C4-2B (cell line): ENCODE measurements around the gene FGGY.

ENCODE experiments used
- H3K27ac ChIP-seq: fragments of 450-650 bp; 2 replicates; pipeline ENCODE4 v1.5.1; 2017
- CTCF ChIP-seq: fragments of 450-650 bp; conservative IDR thresholded peaks from 2 replicates; pipeline ENCODE4 v1.5.1; 2017; ENCODE audit warnings: mild to moderate bottlenecking
- ZFX ChIP-seq: fragments of 450-650 bp; IDR thresholded peaks from 2 replicates; pipeline ENCODE4 v1.6.1; 2017

The FGGY gene

DNA sequence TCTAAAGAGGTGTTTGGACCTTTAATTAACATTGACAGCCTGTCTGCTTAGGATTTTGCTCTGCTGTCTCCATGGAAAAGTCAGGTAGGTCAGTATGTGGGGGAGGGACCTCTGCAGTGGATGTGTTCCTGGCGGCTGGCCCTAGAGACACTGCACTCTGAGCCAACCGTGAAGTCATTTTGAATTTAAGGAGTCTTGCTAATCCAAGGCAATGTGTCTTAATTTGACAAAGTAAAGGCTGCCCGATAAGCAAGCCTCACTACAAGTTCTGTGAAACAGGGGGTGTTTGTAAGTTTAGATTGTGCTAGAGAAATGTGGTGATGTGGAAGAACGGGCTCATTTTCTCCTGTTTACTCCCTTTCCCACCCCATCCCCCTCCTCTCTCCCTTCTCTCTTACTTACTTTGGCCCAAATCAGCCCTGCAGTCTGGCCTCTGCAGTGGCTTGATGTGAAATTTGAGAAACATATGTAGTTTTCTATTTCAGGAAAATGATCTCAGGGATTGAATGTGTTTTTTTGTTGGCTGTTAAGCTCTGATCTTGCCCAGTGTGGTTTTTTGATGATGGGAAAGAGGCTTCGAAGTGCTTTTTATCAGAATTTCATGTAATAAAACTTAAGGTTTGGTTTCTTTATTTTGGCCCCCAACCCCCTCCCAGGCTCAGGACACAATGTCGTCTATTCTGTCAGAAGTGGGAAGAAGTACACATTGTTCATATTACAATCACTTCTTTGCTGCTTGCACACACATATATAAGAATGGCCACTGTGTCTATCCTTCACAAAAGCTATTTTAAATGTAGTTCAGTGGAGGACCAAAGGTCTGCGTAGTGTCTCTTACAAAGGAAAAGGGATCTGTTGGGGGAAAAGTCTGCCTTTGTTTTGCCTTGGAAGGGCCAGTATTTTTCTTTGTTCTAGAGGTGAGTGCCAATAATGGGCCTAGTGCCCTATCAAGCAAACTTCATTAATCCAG lies 96.6 kb downstream of the FGGY start:
- H3K27ac ChIP-seq: peak overlapping the region; percentile 53; the same call in 1 of the 2 replicates
- TF ChIP-seq ZFX: no peak
- no peak for TF ChIP-seq CTCF

DNA sequence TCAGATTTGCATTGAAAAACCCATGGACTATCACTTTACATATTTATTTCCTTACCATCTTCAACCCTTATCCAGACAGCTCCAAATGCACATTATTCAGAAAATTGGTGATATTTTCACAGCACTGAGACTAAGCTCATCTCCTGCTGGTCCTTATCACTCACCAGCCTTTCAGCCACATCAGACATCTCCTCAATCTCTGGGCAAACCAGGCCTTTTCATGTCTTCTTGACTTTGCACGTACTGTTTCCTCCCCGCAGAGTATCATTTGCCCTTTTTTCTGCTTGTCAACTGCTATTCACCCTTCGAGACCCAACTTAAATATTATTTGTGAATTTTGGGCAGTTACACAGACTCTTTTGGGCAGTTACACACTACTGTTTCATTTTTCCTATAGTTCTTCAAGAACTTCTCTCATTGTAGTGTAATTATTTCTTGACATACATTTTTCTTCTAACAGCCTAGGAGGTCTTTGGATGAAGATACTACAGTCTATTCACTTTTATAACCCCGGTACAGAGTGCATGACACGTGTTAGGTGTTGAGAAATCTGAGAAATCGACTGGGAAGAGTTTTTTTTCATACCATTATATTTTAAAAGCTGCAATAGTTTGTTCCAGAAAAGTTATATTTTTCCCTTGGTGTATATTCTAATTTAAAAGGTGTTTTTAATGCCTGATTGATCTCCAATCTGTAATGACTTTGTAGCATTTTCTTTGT lies 98.0 kb downstream of the FGGY start:
- H3K27ac ChIP-seq: no peak overlapping the region
- no peak for TF ChIP-seq ZFX
- no peak for TF ChIP-seq CTCF

DNA sequence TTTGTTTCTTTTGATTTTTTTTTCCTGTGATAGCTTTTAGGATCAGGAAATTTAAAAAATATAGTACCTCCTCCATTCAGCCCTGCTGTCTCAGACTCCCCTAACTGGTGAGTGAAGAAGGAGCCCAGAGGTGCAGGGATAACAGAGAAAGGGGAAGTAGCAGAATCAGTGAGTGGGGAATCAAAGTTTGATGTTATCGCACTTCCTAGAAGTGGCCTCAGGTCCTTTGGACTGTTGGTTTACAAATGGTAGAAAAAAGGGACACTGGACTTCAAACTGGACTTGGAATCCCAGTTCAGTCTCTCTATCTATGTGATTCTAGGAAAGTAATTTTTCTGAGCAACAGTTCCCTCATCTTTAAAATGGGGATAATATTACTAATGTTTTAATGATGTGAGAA lies 99.5 kb downstream of the FGGY start:
- no peak overlapping the region for H3K27ac ChIP-seq
- TF ChIP-seq ZFX (no peak), CTCF (no peak)

GRCh38 chr1:59397139-59397858 lies 100.4 kb downstream of the FGGY start:
- no peak overlapping the region for H3K27ac ChIP-seq
- no peak for TF ChIP-seq CTCF
- TF ChIP-seq ZFX: no peak

DNA sequence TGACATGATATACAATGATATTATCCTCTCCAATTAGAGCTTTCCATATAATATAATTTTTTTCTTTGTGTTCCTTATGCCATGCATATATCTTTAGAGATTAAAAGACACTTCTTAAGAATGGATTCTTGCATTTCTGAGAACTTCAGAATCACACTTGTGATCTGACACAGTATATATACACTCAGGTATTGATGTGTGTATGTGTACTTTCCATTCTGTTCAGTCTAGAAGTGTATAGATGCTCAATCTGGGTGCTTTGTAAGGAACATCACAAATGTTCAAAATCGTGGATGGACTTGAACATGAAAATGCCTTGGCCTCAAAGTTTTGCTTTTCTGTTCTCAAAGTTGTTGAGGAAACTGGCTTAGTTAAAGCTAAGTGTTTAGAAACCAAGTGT lies 102.7 kb downstream of the FGGY start:
- TF ChIP-seq CTCF: no peak
- no peak for TF ChIP-seq ZFX
- no peak overlapping the region for H3K27ac ChIP-seq

DNA sequence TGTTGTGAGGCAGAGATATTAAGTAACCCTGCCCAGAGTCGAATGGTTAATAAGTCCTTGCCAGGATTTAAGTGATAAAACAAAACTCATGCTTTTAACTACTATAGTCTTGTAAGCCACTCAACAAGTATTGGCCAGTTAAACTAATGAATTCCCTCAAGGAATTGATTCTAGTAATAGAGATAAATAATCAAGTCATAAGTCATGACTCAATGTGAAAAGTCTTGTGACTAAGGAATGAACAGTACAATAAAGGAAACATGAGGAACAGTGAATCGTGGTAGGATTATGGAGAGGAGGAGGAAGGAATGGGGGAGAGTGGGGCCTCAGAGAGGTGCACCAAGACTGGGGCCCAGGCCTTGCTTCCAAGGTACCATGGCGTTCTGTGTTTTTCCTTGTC lies 104.7 kb downstream of the FGGY start:
- no peak overlapping the region for H3K27ac ChIP-seq
- TF ChIP-seq ZFX: 0 out of 2 replicates have a peak, but pooled peaks have one; percentile 6
- TF ChIP-seq CTCF: no peak
